ENCODE results near the gene DOK1.

Gene DOK1

GRCh38 chr2:74544634-74545033 lies 9.9 kb upstream of the DOK1 start:
- TF ChIP-seq CTCF (IDR thresholded peaks at IDR 0.05; ENCODE audit: extremely low read depth, missing control alignments) = no peak
- peak; percentile 25 for DNase-seq (ENCODE audit: low spot score)

DNA sequence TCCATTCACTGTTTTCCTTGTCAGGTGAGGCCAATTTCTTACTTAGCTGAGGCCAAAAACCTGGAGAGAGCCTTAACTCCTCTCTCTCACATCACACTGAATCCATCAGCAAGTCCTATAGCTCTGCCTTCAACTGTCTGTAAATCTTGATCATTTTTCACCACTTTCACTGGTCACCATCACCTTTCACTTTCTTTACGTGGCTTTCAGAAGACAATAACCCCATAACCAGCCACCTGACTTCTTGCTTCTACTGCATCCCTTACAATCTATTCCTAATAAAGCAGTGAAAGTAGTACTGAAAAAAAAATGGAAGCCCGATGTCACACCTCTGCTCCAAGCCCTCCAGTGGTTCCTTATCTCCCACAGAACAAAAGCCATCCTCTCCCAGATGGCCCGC lies 8.5 kb upstream of the DOK1 start:
- peak; percentile 43 for DNase-seq (ENCODE audit: low spot score)
- no peak for TF ChIP-seq CTCF (IDR thresholded peaks at IDR 0.05; ENCODE audit: extremely low read depth, missing control alignments)

GRCh38 chr2:74548285-74548899 lies 6.1 kb upstream of the DOK1 start:
- no peak for TF ChIP-seq CTCF (IDR thresholded peaks at IDR 0.05; ENCODE audit: extremely low read depth, missing control alignments)
- no peak for DNase-seq (ENCODE audit: low spot score)

DNA sequence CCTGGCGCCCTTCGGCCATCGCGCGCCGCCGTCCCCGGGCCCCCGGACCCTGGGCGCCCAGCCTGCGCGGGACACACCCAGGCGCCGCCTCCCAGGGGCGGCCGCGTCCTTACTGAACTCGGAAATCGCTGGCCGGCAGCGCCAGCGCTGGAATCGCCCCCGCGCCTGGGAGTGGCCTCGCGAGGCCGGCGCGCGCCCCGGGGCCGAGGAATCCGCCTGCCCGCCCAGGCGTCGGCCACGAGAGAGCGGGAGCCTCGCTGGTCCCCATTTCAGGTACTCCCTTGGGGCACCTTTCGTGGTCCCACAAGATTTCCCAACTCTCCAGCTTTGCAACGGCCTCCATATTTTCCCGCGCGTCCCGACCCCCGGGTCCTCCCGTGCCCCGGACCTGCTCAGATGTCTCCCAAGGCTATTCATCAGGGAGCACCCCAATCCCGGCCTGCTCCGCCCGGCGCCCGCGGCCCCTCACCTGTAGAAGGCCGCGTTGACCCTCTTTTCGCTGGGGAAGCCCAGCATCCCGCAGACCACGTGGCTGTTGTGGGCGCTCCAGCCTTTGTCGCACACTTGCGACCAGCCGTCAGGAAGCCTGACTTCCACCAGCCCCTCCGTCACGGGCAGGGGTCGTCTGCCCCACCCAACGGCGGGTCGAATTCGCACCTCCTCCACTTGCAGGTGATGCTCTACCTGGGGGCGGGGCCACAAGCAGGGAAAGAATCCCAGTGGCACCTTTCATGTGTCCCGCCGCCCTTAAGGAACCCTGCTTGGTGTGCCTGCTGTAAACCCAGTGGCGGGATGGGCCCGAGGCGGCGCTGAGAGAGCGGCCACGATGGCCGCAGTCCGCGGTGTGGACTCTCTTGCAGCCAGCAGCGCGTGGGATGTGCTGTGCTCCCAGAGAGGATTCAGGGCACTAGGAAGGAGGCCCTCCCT lies 5.4 kb upstream of the DOK1 start:
- peak; percentile 88 for DNase-seq (ENCODE audit: low spot score)
- no peak for TF ChIP-seq CTCF (IDR thresholded peaks at IDR 0.05; ENCODE audit: extremely low read depth, missing control alignments)

GRCh38 chr2:74550231-74550630 lies 4.3 kb upstream of the DOK1 start:
- no peak for TF ChIP-seq CTCF (IDR thresholded peaks at IDR 0.05; ENCODE audit: extremely low read depth, missing control alignments)
- peak; percentile 23 for DNase-seq (ENCODE audit: low spot score)

DNA sequence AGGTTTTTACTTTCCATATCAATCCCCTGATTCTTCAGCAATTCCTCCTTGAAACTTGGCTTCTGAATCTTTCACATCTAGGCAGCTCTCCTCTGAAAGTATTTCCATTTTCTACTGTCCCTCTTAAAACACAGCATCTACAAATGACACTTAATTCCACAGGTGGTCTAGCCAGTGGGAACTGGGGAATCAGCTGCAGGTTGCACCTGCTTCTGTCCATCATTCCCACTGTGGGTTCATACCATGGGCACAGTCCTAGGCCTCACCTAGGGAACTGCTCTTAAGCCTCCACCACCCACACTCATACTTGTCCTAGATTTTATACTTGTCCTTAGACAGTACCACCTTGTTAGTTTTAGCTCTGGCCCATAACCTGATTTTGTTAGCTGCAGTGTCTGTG lies 3.0 kb upstream of the DOK1 start:
- no peak for TF ChIP-seq CTCF (IDR thresholded peaks at IDR 0.05; ENCODE audit: extremely low read depth, missing control alignments)
- DNase-seq (ENCODE audit: low spot score) = no peak
